GM21723 (cell line): ENCODE results near the gene SLC24A1.

Experiments
- ATAC-seq: cut with Tn5 transposase; IDR thresholded peaks from one replicate; pipeline ENCODE4 v1.9.1; 2021; ENCODE audit warnings: mild to moderate bottlenecking, moderate library complexity; ENCODE audit not compliant: unreplicated experiment

The SLC24A1 gene

DNA sequence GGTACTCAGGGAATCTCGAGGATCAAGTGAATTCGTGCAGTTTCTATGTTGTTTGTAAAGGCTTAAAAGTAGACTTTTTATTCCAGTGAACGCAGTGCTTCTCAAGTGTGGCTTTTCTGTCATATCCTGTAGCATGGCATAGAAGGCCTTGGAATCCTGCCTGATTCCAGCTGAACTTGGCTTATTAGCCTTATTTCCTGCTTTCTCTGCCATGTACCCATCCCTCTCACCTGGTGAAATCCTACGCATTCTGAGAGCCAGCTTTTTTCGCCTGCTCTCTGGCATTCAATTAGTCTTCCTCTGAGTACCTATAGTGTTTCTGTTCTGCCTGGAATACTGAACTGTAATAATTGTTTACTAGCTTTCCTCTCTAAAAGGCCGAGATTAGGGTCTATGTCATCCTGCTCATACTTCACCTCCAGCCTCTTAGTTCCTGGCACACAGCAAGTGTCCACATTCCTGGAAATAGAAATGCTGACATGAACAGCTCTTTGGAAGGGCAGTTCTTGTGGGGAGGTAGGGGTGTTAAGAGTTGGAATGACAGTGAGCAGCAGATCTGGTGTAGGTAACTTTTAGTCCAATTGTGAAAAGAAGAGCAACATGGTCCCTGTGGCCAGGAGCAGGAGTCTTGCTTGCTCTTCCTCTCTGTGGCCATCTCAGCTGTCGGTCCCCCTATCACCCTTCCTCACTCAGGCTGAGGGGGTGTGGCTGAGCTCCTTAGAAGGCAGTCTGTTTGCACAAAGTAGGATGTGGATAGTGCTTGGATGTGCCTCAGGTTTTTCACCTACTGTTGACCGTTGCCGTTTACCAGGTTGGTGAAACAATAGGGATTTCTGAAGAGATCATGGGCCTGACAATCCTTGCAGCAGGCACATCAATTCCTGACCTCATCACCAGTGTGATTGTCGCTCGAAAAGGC is 30.4 kb downstream of the SLC24A1 start:
- no peak for ATAC-seq

GRCh38 chr15:65653341-65653740 is 31.6 kb downstream of the SLC24A1 start:
- no peak for ATAC-seq

GRCh38 chr15:65653801-65654521 is 32.2 kb downstream of the SLC24A1 start:
- no peak for ATAC-seq

- ATAC-seq: no peak
These were observed 33.3 kb downstream of the SLC24A1 start for GRCh38 chr15:65655026-65655425.

DNA sequence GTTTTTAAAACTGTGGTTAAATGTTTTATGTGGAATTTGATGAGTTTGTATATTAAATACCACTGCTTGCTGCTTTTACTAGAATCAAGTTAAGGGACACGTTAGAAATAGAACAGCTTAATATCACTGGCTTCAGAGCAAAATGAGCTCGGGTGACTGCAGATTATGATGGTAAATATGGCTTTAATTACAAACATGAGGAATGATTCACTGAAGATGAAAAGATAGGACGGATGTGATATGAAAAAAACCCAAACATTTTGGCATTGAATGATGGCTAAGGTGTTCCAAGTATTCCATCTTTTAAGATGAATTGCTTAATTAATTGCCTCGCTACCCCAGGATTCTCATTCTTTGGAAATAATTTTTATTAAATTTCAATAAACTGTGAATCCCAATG is 33.7 kb downstream of the SLC24A1 start:
- no peak for ATAC-seq

DNA sequence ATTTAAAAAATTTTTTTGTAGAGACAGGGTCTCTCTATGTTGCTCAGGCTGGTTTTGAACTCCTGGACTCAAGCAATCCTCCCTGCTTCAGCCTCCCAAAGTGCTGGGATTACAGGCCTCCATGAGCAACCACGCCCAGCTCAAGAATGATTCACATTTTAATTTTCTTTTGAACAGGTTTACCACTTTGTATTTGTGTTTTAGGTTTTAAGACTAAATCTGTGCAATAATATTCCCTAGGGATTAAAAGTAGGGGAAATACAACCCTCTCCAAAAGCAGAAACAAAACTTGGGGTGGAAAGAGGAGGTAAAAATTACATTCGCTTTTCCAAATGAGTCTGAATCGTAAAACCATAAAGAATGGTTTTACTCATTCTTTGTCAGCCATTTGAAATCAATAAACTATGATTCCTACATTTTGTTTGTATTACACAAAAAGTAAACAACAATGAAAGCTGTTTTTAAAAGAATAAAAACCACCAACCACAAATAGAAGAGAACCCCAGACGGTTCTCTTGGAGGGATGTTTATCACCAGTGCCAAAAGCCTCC is 37.8 kb downstream of the SLC24A1 start:
- no peak for ATAC-seq

GRCh38 chr15:65660927-65661326 is 39.2 kb downstream of the SLC24A1 start:
- no peak for ATAC-seq

DNA sequence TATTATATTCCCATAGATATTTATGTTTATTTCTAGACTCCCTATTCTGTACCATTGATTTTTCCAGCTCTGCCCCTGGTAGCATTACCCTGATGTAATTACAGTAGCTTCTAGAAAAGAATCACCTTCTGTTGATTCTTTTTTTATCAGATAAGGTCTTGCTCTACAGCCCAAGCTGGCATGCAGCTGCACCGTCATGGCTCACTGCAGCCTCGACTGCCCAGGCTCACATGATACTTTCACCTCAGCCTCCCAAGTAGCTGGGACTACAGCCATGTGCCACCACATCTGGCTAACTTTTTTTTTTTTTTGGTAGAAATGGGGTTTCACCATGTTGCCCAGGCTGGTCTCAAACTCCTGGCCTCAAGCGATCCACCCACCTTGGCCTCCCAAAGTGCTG is 41.8 kb downstream of the SLC24A1 start:
- no peak for ATAC-seq

DNA sequence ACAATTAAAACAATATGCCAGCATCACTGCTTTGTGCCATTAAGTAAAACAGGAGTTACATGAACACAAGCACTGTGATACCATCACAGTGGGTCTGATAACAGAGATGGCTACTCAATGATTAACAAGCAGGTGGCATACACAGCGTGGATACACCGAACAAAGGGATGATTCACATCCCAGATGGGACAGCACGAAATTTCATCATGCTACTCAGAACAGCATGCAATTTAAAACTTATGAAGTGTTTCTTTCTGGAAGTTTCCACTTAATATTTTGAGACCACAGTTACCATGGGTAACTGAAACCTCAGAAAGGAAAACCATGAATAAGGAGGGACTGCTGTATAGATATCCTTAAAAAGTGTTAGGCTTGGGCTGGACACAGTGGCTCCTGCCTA is 44.5 kb downstream of the SLC24A1 start:
- no peak for ATAC-seq

GRCh38 chr15:65675551-65675950 is 53.8 kb downstream of the SLC24A1 start:
- no peak for ATAC-seq

DNA sequence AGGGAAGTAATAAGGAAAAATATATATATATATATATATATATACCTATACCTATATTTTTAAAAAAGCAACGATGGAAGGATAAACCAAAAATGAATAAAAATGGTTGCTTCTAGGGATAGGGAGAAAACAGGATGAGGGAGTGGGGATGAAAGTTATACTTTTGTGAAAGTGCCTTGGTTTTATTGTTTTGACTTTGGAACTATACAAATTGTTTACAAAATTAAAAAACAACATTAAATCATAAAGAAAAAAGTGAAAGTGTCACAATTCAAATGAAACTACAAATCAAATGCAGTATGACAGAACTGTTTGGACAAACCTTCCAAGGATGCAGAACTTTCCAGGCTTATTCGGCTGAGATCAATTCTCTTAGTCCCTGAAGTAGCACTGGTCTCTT is 54.4 kb downstream of the SLC24A1 start:
- ATAC-seq: no peak

DNA sequence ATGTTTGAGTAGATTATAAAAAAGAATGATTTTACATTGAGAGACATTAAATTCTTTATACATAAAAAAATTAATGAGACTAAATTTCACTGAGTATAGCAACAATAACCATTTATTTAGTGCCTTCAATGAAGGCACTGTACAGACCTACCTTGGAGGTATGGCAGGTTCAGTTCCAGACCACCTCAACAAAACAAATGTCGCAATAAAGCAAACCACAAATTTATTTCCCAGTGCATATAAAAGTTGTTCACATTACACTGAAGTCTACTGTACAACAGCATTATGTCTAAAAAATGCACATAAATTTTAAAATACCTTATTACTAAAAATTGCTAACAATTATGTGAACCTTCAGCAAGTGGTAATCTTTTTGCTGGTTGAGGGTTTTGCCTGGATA is 58.8 kb downstream of the SLC24A1 start:
- ATAC-seq: no peak

GRCh38 chr15:65682404-65682911 is 60.7 kb downstream of the SLC24A1 start:
- no peak for ATAC-seq

- ATAC-seq: no peak
These were observed 66.7 kb downstream of the SLC24A1 start for GRCh38 chr15:65688462-65688861.

- no peak for ATAC-seq
These were observed 68.4 kb downstream of the SLC24A1 start for GRCh38 chr15:65690173-65690572.

DNA sequence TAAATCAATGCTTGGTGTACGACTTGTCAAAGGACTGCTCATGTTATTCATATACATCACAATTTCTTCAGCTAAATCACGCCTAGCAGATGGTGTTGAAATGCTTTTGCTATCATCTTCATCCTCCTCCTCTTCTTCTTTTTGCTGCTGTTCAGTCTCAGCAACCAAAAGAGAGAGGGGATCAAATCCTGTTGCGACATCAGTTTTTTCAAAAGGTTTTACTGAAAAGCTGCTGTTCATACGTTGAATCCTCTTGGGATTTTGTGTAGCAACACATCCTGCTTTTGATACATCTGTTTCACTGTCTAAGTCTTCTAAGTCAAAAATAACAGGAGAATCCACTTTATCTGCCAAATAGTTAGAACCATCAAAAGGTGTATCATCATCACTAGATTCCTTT is 69.0 kb downstream of the SLC24A1 start:
- no peak for ATAC-seq

GRCh38 chr15:65695081-65695480 is 73.3 kb downstream of the SLC24A1 start:
- ATAC-seq: no peak
